ENCODE results near the gene PTGDS. TPM values are rescaled to one million over a fixed set of nuclear protein-coding genes. Genes with fewer than 3 reads are reported as not detected.

Gene PTGDS
- total RNA-seq, 1 experiment from 2014 or later, result 3.6 TPM

DNA sequence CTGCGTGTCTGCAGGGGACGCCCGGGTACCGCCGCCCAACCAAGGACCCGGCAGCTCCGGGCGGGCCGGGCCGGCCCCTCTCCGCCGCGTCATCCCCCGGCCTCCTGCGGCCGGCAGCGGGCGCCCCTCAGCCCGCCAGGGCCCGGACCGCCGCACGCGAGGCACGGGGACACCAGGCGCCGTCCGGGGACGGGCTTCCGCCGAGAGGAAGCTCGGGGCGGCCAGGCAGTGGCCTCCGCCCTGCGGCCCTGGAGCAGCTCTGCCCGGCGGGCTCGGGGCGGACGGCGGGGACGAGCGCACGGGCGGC is 33.1 kb upstream of the PTGDS start:
- Histone ChIP-seq H3T11ph (ENCODE audit: low read length) (no peak overlapping the region), H3K79me1 (ENCODE audit: insufficient read depth, low read depth, low read length, poor library complexity, severe bottlenecking) (no peaks in the 10 kb centered on the region), H2AK5ac (ENCODE audit: insufficient read length, low read length) (no peak overlapping the region), H3K23ac (ENCODE audit: insufficient read length, low read depth, low read length) (no peak overlapping the region), H3K27me3 (ENCODE audit: insufficient read depth, low read length) (no peaks in the 10 kb centered on the region), H2BK20ac (ENCODE audit: low read depth, low read length, poor library complexity, severe bottlenecking) (no peak overlapping the region), H4K8ac (replicated peaks; ENCODE audit: insufficient read length, low read depth, low read length) (no peak overlapping the region), H3K79me2 (ENCODE audit: insufficient read depth, low read length) (no peaks in the 10 kb centered on the region), H3K4me1 (ENCODE audit: insufficient read depth, low read length) (no peaks in the 10 kb centered on the region), H3K4me2 (ENCODE audit: insufficient read depth, insufficient read length, low read length) (peak overlapping the region; percentile 60), H4K91ac (ENCODE audit: insufficient read length, low read depth, low read length) (no peak overlapping the region), H3K18ac (ENCODE audit: insufficient read length, low read depth, low read length) (no peak overlapping the region), H3K4ac (ENCODE audit: low read depth, low read length) (no peak overlapping the region), H4K20me1 (ENCODE audit: control insufficient read depth, insufficient read depth, insufficient read length) (no peaks in the 10 kb centered on the region), H2BK12ac (ENCODE audit: insufficient read length, low read depth, low read length) (no peak overlapping the region), H3K14ac (ENCODE audit: insufficient read depth, low read length) (no peak overlapping the region), H3K23me2 (ENCODE audit: insufficient read length, low read depth, low read length, poor library complexity, severe bottlenecking) (peaks cover 3% of the 10 kb centered on the region), H3K9me3 (ENCODE audit: control insufficient read depth, low read depth, low read length) (no peaks in the 10 kb centered on the region), H2BK15ac (ENCODE audit: low read depth, low read length) (no peak overlapping the region), H3K27ac (ENCODE audit: insufficient read length, low read depth, low read length) (no peak overlapping the region), H2AFZ (ENCODE audit: low read length) (no peak overlapping the region), H4K5ac (ENCODE audit: insufficient read length, low read depth, low read length) (no peak overlapping the region), H3K56ac (ENCODE audit: insufficient read length, low read depth, low read length) (no peak overlapping the region), H3K9ac (ENCODE audit: extremely low read depth, insufficient read length, low read length) (no peak overlapping the region), H2BK120ac (ENCODE audit: low read depth, low read length, poor library complexity, severe bottlenecking) (no peak overlapping the region), H2BK5ac (ENCODE audit: insufficient read length, low read length) (no peak overlapping the region)
- Mint-ChIP-seq H3K4me1 (peaks cover 10 to 18% of the 10 kb centered on the region in 2 experiments), H3K9me3 (no peaks in the 10 kb centered on the region), H3K4me3 (peak overlapping the region; percentile 68 to 82), H3K27me3 (ENCODE audit: low read depth) (peaks cover 3% of the 10 kb centered on the region; the same call in 1 of the 2 replicates), H3K36me3 (ENCODE audit: insufficient read depth in 1 of 3, low read depth in 3 of 3) (peaks cover 2 to 33% (median 28%) of the 10 kb centered on the region in 3 experiments; a peak in 5 of 7 replicates), H3K27ac (no peak overlapping the region)
- no CpG with 5 or more reads among the region's 45 CpGs for WGBS (ENCODE audit: extremely low coverage, insufficient read length, low lambda C conversion rate)
- DNase-seq, result no peak
- TF ChIP-seq, protein P1, sequence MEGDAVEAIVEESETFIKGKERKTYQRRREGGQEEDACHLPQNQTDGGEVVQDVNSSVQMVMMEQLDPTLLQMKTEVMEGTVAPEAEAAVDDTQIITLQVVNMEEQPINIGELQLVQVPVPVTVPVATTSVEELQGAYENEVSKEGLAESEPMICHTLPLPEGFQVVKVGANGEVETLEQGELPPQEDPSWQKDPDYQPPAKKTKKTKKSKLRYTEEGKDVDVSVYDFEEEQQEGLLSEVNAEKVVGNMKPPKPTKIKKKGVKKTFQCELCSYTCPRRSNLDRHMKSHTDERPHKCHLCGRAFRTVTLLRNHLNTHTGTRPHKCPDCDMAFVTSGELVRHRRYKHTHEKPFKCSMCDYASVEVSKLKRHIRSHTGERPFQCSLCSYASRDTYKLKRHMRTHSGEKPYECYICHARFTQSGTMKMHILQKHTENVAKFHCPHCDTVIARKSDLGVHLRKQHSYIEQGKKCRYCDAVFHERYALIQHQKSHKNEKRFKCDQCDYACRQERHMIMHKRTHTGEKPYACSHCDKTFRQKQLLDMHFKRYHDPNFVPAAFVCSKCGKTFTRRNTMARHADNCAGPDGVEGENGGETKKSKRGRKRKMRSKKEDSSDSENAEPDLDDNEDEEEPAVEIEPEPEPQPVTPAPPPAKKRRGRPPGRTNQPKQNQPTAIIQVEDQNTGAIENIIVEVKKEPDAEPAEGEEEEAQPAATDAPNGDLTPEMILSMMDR (conservative IDR thresholded peaks at IDR 0.05), result no peak
